Measurements from ENCODE around the gene PIP4K2A. TPM values are rescaled to one million over a fixed set of nuclear protein-coding genes. Genes with fewer than 3 reads are reported as not detected.
"Not testable (repeated sequence)": the region's sequence is repeated elsewhere in the genome, so short reads cannot be mapped to it uniquely, and the experiment has no call there.

Gene PIP4K2A
- total RNA-seq, 6 experiments from 2014 or later: 50.1 to 67.9 (median 58.9) TPM

- Mint-ChIP-seq H3K9me3 (no peaks in the 10 kb centered on the region), H3K27me3 (ENCODE audit: insufficient read depth) (peaks cover 5% of the 10 kb centered on the region), H3K27ac (no peak overlapping the region), H3K4me1 (ENCODE audit: low read depth) (no peaks in the 10 kb centered on the region; the same call in 1 of the 2 replicates), H3K4me3 (no peak overlapping the region), H3K36me3 (ENCODE audit: low read depth) (no peaks in the 10 kb centered on the region)
- no peak for DNase-seq
- TF ChIP-seq CTCF (IDR thresholded peaks at IDR 0.05): no peak
Observed at GRCh38 chr10:22753786-22754185, 39.4 kb upstream of the PIP4K2A start.

- Mint-ChIP-seq H3K36me3 (ENCODE audit: low read depth) (no peaks in the 10 kb centered on the region), H3K4me1 (ENCODE audit: low read depth) (no peaks in the 10 kb centered on the region; the same call in 1 of the 2 replicates), H3K9me3 (no peaks in the 10 kb centered on the region), H3K27ac (no peak overlapping the region), H3K4me3 (no peak overlapping the region), H3K27me3 (ENCODE audit: insufficient read depth) (peaks cover 5% of the 10 kb centered on the region)
- DNase-seq: no peak
- TF ChIP-seq CTCF (IDR thresholded peaks at IDR 0.05): no peak
Observed at GRCh38 chr10:22752272-22752889, 38.0 kb upstream of the PIP4K2A start.

GRCh38 chr10:22750131-22750530 is 35.8 kb upstream of the PIP4K2A start:
- no peak for DNase-seq
- H3K27ac Mint-ChIP-seq: no peak overlapping the region
- no peaks in the 10 kb centered on the region for H3K36me3 Mint-ChIP-seq (ENCODE audit: low read depth)
- no peak for TF ChIP-seq CTCF (IDR thresholded peaks at IDR 0.05)
- H3K4me3 Mint-ChIP-seq: no peak overlapping the region
- H3K4me1 Mint-ChIP-seq (ENCODE audit: low read depth): no peaks in the 10 kb centered on the region; the same call in 1 of the 2 replicates
- H3K9me3 Mint-ChIP-seq: no peaks in the 10 kb centered on the region; the same call in 1 of the 2 replicates
- peaks cover 6% of the 10 kb centered on the region for H3K27me3 Mint-ChIP-seq (ENCODE audit: insufficient read depth)

GRCh38 chr10:22744858-22745257 is 30.5 kb upstream of the PIP4K2A start:
- H3K27ac Mint-ChIP-seq; DNase-seq; H3K9me3 Mint-ChIP-seq; H3K4me3 Mint-ChIP-seq; H3K4me1 Mint-ChIP-seq (ENCODE audit: low read depth); H3K27me3 Mint-ChIP-seq (ENCODE audit: insufficient read depth); H3K36me3 Mint-ChIP-seq (ENCODE audit: low read depth): not testable (repeated sequence)

- H3K27ac Mint-ChIP-seq: no peak overlapping the region
- H3K27me3 Mint-ChIP-seq (ENCODE audit: insufficient read depth): peaks cover 2% of the 10 kb centered on the region
- DNase-seq: no peak
- no peak overlapping the region for H3K4me3 Mint-ChIP-seq
- H3K4me1 Mint-ChIP-seq (ENCODE audit: low read depth): peaks cover 16% of the 10 kb centered on the region
- peaks cover 4% of the 10 kb centered on the region; the same call in 1 of the 2 replicates for H3K9me3 Mint-ChIP-seq
- 0 out of 2 replicates have a peak, but pooled peaks cover 4% of the 10 kb centered on the region for H3K36me3 Mint-ChIP-seq (ENCODE audit: low read depth)
- TF ChIP-seq CTCF (IDR thresholded peaks at IDR 0.05): no peak
Observed at GRCh38 chr10:22742678-22743077, 28.3 kb upstream of the PIP4K2A start.

GRCh38 chr10:22741631-22742030 is 27.3 kb upstream of the PIP4K2A start:
- not testable (repeated sequence) for H3K27ac Mint-ChIP-seq; DNase-seq; H3K4me3 Mint-ChIP-seq; H3K36me3 Mint-ChIP-seq (ENCODE audit: low read depth); H3K27me3 Mint-ChIP-seq (ENCODE audit: insufficient read depth); H3K9me3 Mint-ChIP-seq
- peaks cover 26% of the 10 kb centered on the region for H3K4me1 Mint-ChIP-seq (ENCODE audit: low read depth)
